ENCODE results near the gene PTPRF. TPM values are rescaled to one million over a fixed set of nuclear protein-coding genes. Genes with fewer than 3 reads are reported as not detected.

Gene PTPRF
- total RNA-seq, 1 donor from 2014 or later: 71.1 TPM

- Mint-ChIP-seq H3K4me1 (peaks cover 38% of the 10 kb centered on the region), H3K36me3 (peaks cover 24% of the 10 kb centered on the region), H3K4me3 (no peak overlapping the region), H3K9me3 (no peaks in the 10 kb centered on the region), H3K27ac (no peak overlapping the region), H3K27me3 (ENCODE audit: insufficient read depth, low read depth) (no peaks in the 10 kb centered on the region)
- no peak for TF ChIP-seq EZH2phosphoT487 (IDR thresholded peaks at IDR 0.05)
- TF ChIP-seq EZH2 (IDR thresholded peaks at IDR 0.05): no peak
- TF ChIP-seq CTCF (IDR thresholded peaks at IDR 0.05): no peak
- Histone ChIP-seq H3K4me1 (peaks cover 33% of the 10 kb centered on the region), H4K20me1 (ENCODE audit: low read depth) (peaks cover 79% of the 10 kb centered on the region), H3K4me2 (no peak overlapping the region), H3K79me2 (ENCODE audit: low read depth) (peaks cover 46% of the 10 kb centered on the region), H3K9ac (no peak overlapping the region), H2AFZ (replicated peaks) (no peak overlapping the region), H3K36me3 (no peaks in the 10 kb centered on the region), H3F3A (ENCODE audit: low read depth) (peaks cover 4% of the 10 kb centered on the region), H3K27ac (no peak overlapping the region), H3K27me3 (no peaks in the 10 kb centered on the region), H3K9me3 (ENCODE audit: low read depth) (no peaks in the 10 kb centered on the region), H3K4me3 (no peak overlapping the region)
- no peak for DNase-seq (ENCODE audit: low spot score)
These were observed 10.5 kb downstream of the PTPRF start for GRCh38 chr1:43541141-43541540.

GRCh38 chr1:43541721-43542401 lies 11.2 kb downstream of the PTPRF start:
- peaks cover 44% of the 10 kb centered on the region for H3K4me1 Mint-ChIP-seq
- Histone ChIP-seq H2AFZ (replicated peaks) (no peak overlapping the region), H3F3A (ENCODE audit: low read depth) (peaks cover 8% of the 10 kb centered on the region), H3K4me3 (no peak overlapping the region), H3K27me3 (no peaks in the 10 kb centered on the region), H3K36me3 (no peaks in the 10 kb centered on the region), H3K79me2 (ENCODE audit: low read depth) (peaks cover 40% of the 10 kb centered on the region), H3K27ac (no peak overlapping the region), H3K4me1 (peaks cover 40% of the 10 kb centered on the region), H4K20me1 (ENCODE audit: low read depth) (peaks cover 79% of the 10 kb centered on the region), H3K9me3 (ENCODE audit: low read depth) (no peaks in the 10 kb centered on the region), H3K9ac (no peak overlapping the region), H3K4me2 (no peak overlapping the region)
- TF ChIP-seq EZH2 (IDR thresholded peaks at IDR 0.05): no peak
- no peak for TF ChIP-seq CTCF (IDR thresholded peaks at IDR 0.05)
- no peak for TF ChIP-seq EZH2phosphoT487 (IDR thresholded peaks at IDR 0.05)
- DNase-seq (ENCODE audit: low spot score): no peak
- H3K27ac Mint-ChIP-seq: no peak overlapping the region
- no peak overlapping the region for H3K4me3 Mint-ChIP-seq
- peaks cover 28% of the 10 kb centered on the region for H3K36me3 Mint-ChIP-seq
- H3K9me3 Mint-ChIP-seq: no peaks in the 10 kb centered on the region
- H3K27me3 Mint-ChIP-seq (ENCODE audit: insufficient read depth, low read depth): peaks cover 3% of the 10 kb centered on the region

- peaks cover 49% of the 10 kb centered on the region for H3K4me1 ChIP-seq
- no peak overlapping the region for H3K4me3 ChIP-seq
- peaks cover 31% of the 10 kb centered on the region for H3K79me2 ChIP-seq (ENCODE audit: low read depth)
- H3K27ac ChIP-seq: no peak overlapping the region
- Mint-ChIP-seq H3K27me3 (ENCODE audit: insufficient read depth, low read depth) (peaks cover 3% of the 10 kb centered on the region), H3K4me3 (no peak overlapping the region), H3K27ac (no peak overlapping the region), H3K4me1 (peaks cover 54% of the 10 kb centered on the region), H3K9me3 (no peaks in the 10 kb centered on the region), H3K36me3 (peaks cover 28% of the 10 kb centered on the region)
- peaks cover 15% of the 10 kb centered on the region for H3F3A ChIP-seq (ENCODE audit: low read depth)
- DNase-seq (ENCODE audit: low spot score): no peak
- no peaks in the 10 kb centered on the region for H3K36me3 ChIP-seq
- H3K9ac ChIP-seq: no peak overlapping the region
- peaks cover 79% of the 10 kb centered on the region for H4K20me1 ChIP-seq (ENCODE audit: low read depth)
- H3K4me2 ChIP-seq: no peak overlapping the region
- TF ChIP-seq EZH2phosphoT487 (IDR thresholded peaks at IDR 0.05): no peak
- no peak for TF ChIP-seq CTCF (IDR thresholded peaks at IDR 0.05)
- TF ChIP-seq EZH2 (IDR thresholded peaks at IDR 0.05): no peak
- no peaks in the 10 kb centered on the region for H3K27me3 ChIP-seq
- H3K9me3 ChIP-seq (ENCODE audit: low read depth): no peaks in the 10 kb centered on the region
- H2AFZ ChIP-seq (replicated peaks): no peak overlapping the region
These were observed 12.1 kb downstream of the PTPRF start for GRCh38 chr1:43542527-43543458.
